Measurements from ENCODE around the gene GNAQ.

Gene GNAQ

DNA sequence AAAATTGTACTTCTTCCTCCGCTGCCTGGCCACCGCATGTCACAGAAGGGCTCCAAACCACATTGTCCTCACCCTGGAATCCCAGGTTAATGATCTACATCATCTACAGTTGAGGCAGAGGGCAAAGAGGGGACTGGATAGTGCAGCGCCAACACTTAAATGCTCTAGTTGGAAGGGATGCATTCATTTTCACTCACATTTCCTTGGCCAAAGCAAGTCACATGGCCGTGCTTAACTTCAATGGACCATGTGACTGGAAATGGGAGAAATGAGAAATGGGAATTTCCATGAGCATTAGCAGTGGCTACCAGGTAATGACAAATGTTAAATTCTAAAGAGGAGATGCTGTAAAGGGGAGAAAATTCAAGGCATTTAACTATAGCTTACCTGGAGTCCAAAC, 13.3 kb upstream of the GNAQ start:
- DNase-seq (ENCODE audit: low read depth in 2 of 2), result no peak
- TF ChIP-seq, protein P1, sequence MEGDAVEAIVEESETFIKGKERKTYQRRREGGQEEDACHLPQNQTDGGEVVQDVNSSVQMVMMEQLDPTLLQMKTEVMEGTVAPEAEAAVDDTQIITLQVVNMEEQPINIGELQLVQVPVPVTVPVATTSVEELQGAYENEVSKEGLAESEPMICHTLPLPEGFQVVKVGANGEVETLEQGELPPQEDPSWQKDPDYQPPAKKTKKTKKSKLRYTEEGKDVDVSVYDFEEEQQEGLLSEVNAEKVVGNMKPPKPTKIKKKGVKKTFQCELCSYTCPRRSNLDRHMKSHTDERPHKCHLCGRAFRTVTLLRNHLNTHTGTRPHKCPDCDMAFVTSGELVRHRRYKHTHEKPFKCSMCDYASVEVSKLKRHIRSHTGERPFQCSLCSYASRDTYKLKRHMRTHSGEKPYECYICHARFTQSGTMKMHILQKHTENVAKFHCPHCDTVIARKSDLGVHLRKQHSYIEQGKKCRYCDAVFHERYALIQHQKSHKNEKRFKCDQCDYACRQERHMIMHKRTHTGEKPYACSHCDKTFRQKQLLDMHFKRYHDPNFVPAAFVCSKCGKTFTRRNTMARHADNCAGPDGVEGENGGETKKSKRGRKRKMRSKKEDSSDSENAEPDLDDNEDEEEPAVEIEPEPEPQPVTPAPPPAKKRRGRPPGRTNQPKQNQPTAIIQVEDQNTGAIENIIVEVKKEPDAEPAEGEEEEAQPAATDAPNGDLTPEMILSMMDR (IDR thresholded peaks at IDR 0.05; ENCODE audit: low read depth, low read length), result no peak
- no peak overlapping the region for H3K4me3 ChIP-seq (replicated peaks in 1 of 2; ENCODE audit: low read depth in 2 of 2, low read length in 2 of 2)

DNA sequence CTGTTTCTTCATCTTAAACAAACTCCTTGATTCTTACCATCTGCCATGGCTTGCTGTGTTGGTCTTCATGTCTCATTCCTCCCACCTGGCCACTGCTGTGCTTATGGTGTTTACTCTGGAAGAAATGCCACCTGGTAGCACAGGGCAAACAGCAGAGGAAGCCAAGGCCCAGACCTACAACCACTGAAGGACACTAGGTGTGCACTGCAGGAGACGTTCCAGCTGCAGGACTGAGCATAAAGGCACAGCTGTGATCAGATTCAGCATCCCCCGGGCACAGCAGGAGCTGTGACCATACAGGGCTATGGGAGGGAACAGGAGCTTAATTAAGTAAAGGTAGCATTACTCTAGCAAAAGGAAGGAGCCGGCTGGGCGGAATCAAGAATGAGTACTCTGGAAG, 12.6 kb upstream of the GNAQ start:
- TF ChIP-seq, protein P1 (IDR thresholded peaks at IDR 0.05; ENCODE audit: low read depth, low read length), result no peak
- DNase-seq (ENCODE audit: low read depth in 2 of 2), result no peak
- H3K4me3 ChIP-seq (replicated peaks in 1 of 2; ENCODE audit: low read depth in 2 of 2, low read length in 2 of 2), result no peak overlapping the region

DNA sequence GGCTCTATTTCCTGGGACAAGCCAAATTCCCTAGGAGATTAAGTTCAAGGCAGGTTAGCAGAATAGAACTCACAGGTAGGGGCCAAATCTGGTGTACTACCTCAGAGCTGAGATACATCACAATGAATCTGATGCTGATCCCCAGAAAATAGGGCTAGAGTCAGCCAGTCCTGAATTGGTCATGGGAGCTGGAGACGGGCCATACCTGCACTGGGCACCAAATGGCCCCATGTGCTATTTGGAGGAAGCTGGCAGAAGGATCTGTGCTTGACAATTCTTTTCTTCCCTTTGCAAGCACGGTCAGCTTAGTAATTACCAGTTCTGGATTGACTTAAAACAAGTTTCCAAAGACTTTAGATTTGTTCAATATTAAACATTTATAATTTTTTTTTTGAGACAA, 10.4 kb upstream of the GNAQ start:
- TF ChIP-seq, protein P1 (IDR thresholded peaks at IDR 0.05; ENCODE audit: low read depth, low read length), result no peak
- DNase-seq (ENCODE audit: low read depth in 2 of 2), result no peak
- no peak overlapping the region for H3K4me3 ChIP-seq (replicated peaks in 1 of 2; ENCODE audit: low read depth in 2 of 2, low read length in 2 of 2)

DNA sequence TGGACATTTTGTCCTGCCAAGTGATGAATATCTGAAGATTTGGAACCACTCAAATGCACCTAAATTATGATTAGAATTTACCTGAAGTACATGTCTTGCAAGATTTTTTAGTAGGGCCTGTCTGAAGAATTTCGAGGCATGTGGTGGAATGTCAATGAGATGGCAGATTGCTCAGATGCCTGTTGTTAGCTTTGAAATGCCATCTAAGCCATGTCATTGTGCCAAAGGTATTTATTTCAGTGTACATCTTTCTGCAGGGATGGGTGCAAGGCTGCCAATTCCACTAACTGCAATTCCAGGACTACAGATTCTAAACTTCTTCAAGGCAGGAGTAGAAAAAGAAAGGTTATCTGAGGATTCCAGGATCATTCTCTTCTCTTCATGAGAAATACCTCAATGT, 9.1 kb upstream of the GNAQ start:
- TF ChIP-seq, protein P1 (IDR thresholded peaks at IDR 0.05; ENCODE audit: low read depth, low read length), result no peak
- no peak overlapping the region for H3K4me3 ChIP-seq (replicated peaks in 1 of 2; ENCODE audit: low read depth in 2 of 2, low read length in 2 of 2)
- no peak for DNase-seq (ENCODE audit: low read depth in 2 of 2)

DNA sequence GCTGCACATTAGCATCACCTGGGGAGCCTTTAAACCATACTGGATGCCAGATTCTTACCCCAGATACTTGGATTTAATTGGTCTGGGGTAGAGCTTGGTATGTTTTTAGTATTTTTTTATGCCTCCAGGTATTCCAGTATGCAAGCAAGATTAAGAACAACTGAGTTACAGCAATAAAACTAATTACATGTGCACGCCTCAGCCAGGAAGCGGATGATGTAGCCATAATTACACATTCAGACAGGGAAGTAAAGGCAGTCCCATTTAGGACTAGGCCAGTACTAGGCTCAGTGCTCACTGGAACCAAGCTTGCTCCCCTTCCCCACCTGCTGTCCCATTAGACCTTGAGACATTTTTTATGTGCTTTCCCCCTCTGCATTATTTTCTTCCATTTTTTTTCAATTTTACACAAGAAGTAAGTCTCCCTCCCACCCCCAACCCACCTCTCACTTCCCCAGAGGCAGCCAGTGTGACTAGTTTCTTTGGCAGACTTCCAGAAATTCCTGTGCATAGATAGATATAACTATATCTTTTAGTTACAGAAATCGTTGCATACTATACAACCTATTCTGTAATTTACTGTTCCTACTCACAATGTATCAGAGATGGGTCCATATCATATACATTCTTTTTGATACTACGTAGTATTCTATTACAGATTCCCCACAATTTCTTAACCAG, 7.1 kb upstream of the GNAQ start:
- peak in 1 of 2 donors; percentile 25 for DNase-seq (ENCODE audit: low read depth in 2 of 2)
- no peak overlapping the region for H3K4me3 ChIP-seq (replicated peaks in 1 of 2; ENCODE audit: low read depth in 2 of 2, low read length in 2 of 2)
- TF ChIP-seq, protein P1 (IDR thresholded peaks at IDR 0.05; ENCODE audit: low read depth, low read length), result no peak

DNA sequence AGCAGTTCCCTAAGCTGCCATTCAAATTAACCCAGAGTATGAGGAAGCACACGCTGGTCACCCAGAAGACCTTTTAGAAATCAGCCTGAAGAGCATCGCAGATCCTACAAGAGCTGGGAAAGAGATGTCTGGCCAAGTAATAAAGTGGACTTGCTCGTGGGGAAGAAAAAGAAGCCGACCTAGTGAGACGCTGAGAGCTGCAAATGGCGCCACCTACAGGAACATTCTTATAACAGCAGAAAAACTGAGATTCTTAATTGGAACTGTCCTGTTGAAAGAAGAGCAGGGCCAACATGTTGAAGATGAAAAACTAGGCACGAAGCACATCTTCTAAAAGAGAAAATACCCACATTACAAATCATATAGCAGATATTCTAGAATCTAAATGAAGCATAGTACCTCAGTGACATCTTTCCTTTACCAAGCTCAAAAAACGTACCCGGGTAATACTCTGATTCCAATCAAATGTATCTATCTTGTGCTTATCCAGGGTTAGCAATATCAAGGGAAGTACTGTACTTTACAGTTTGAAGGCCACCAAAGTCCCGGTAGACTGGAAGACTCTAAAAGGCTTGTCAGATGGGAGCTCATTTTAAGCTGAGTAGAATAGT, 3.9 kb upstream of the GNAQ start:
- TF ChIP-seq, protein P1 (IDR thresholded peaks at IDR 0.05; ENCODE audit: low read depth, low read length), result peak; percentile 74
- peak; percentile 88 to 92 for DNase-seq (ENCODE audit: low read depth in 2 of 2)
- no peak overlapping the region for H3K4me3 ChIP-seq (replicated peaks in 1 of 2; ENCODE audit: low read depth in 2 of 2, low read length in 2 of 2)
